Measurements from ENCODE around the gene TCP11L2. TPM values are rescaled to one million over a fixed set of nuclear protein-coding genes. Genes with fewer than 3 reads are reported as not detected.

TCP11L2 gene
- total and polyA plus RNA-seq, 2 of the 13 experiments (the other 11 are each of a cell fraction or from before 2014, with no cell fraction given), result 4.6 to 24.1 TPM

GRCh38 chr12:106357549-106358395 lies 55.2 kb downstream of the TCP11L2 start, which contains the start of gene POLR3B (continued):
- TF ChIP-seq ARID4A (CRISPR knock-in tag; IDR thresholded peaks at IDR 0.05; ENCODE audit: borderline replicate concordance) (peak; percentile 95), MTERF4 (CRISPR knock-in tag; IDR thresholded peaks at IDR 0.05) (peak; percentile 90), ZNF275 (CRISPR knock-in tag; IDR thresholded peaks at IDR 0.05; ENCODE audit: borderline replicate concordance) (peak; percentile 33; the same call in 1 of the 2 replicates), LRRFIP1 (CRISPR knock-in tag; conservative IDR thresholded peaks at IDR 0.05) (peak; percentile 77; the same call in 1 of the 2 replicates), ZNF136 (CRISPR knock-in tag; IDR thresholded peaks at IDR 0.05; ENCODE audit: low read depth) (peak; percentile 57; the same call in 1 of the 2 replicates), ZBTB39 (CRISPR knock-in tag; IDR thresholded peaks at IDR 0.05) (peak; percentile 77), ZNF3 (CRISPR knock-in tag; IDR thresholded peaks at IDR 0.05) (0 out of 2 replicates have a peak, but pooled peaks have one; percentile 7), ZNF597 (CRISPR knock-in tag; IDR thresholded peaks at IDR 0.05) (0 out of 2 replicates have a peak, but pooled peaks have one; percentile 22), CCAR2 (optimal IDR thresholded peaks at IDR 0.05; ENCODE audit: low read depth, low read length) (no peak), ZNF263 (CRISPR knock-in tag; IDR thresholded peaks at IDR 0.05) (no peak; the same call in 1 of the 2 replicates), HOXA5 (CRISPR knock-in tag; IDR thresholded peaks at IDR 0.05) (peak; percentile 80), ZNF234 (CRISPR knock-in tag; conservative IDR thresholded peaks at IDR 0.05) (peak; percentile 93), JDP2 (CRISPR knock-in tag; IDR thresholded peaks at IDR 0.05; ENCODE audit: borderline replicate concordance) (no peak), NR0B2 (CRISPR knock-in tag; IDR thresholded peaks at IDR 0.05) (peak; percentile 45)
